ENCODE results near the gene ZNF438. TPM values are rescaled to one million over a fixed set of nuclear protein-coding genes. Genes with fewer than 3 reads are reported as not detected.
"Not testable (repeated sequence)": the region's sequence is repeated elsewhere in the genome, so short reads cannot be mapped to it uniquely, and the experiment has no call there.

The ZNF438 gene
- total RNA-seq, 2 experiments from 2014 or later, result 3.1 to 3.9 TPM

- Mint-ChIP-seq H3K9me3 (no peaks in the 10 kb centered on the region), H3K4me3 (no peak overlapping the region), H3K4me1 (peaks cover 2% of the 10 kb centered on the region), H3K36me3 (peaks cover 1% of the 10 kb centered on the region), H3K27ac (no peak overlapping the region), H3K27me3 (no peaks in the 10 kb centered on the region)
- DNase-seq (no peak), ATAC-seq (ENCODE audit: low read depth) (no peak)
- POLR2A ChIA-PET, result no interaction called here
Observed at GRCh38 chr10:30963992-30964930, 67.4 kb downstream of the ZNF438 start.

GRCh38 chr10:30962522-30962921 is 69.1 kb downstream of the ZNF438 start:
- peaks cover 2% of the 10 kb centered on the region for H3K4me1 Mint-ChIP-seq
- no peaks in the 10 kb centered on the region for H3K9me3 Mint-ChIP-seq
- H3K27me3 Mint-ChIP-seq, result no peaks in the 10 kb centered on the region
- no peak overlapping the region for H3K27ac Mint-ChIP-seq
- ATAC-seq (ENCODE audit: low read depth), result no peak
- no peak overlapping the region for H3K4me3 Mint-ChIP-seq
- DNase-seq, result no peak
- POLR2A ChIA-PET, result no interaction called here
- H3K36me3 Mint-ChIP-seq, result peaks cover 3% of the 10 kb centered on the region

GRCh38 chr10:30959836-30960210 is 71.8 kb downstream of the ZNF438 start:
- ATAC-seq (ENCODE audit: low read depth) (no peak), DNase-seq (no peak)
- POLR2A ChIA-PET, result no interaction called here
- Mint-ChIP-seq H3K4me1 (peaks cover 2% of the 10 kb centered on the region), H3K9me3 (peaks cover 1% of the 10 kb centered on the region), H3K4me3 (no peak overlapping the region), H3K27me3 (no peaks in the 10 kb centered on the region), H3K27ac (no peak overlapping the region), H3K36me3 (peaks cover 3% of the 10 kb centered on the region)

GRCh38 chr10:30949218-30949617 is 82.4 kb downstream of the ZNF438 start:
- not testable (repeated sequence) for H3K4me3 Mint-ChIP-seq

GRCh38 chr10:30944005-30944404 is 87.7 kb downstream of the ZNF438 start:
- peaks cover 2% of the 10 kb centered on the region for H3K36me3 Mint-ChIP-seq
- ATAC-seq (ENCODE audit: low read depth), result no peak

More at GRCh38 chr10:30949218-30949617, 82.4 kb downstream of the ZNF438 start:
- H3K27ac Mint-ChIP-seq; H3K4me1 Mint-ChIP-seq; H3K9me3 Mint-ChIP-seq; ATAC-seq (ENCODE audit: low read depth); H3K27me3 Mint-ChIP-seq; DNase-seq; H3K36me3 Mint-ChIP-seq; POLR2A ChIA-PET: not testable (repeated sequence)

GRCh38 chr10:30943451-30943850 is 88.2 kb downstream of the ZNF438 start:
- H3K9me3 Mint-ChIP-seq, result no peaks in the 10 kb centered on the region
- peaks cover 2% of the 10 kb centered on the region for H3K36me3 Mint-ChIP-seq
- DNase-seq, result no peak
- ATAC-seq (ENCODE audit: low read depth), result no peak
- no peak overlapping the region for H3K4me3 Mint-ChIP-seq
- no peak overlapping the region for H3K27ac Mint-ChIP-seq
- POLR2A ChIA-PET, result no interaction called here
- H3K27me3 Mint-ChIP-seq, result no peaks in the 10 kb centered on the region
- peaks cover 2% of the 10 kb centered on the region for H3K4me1 Mint-ChIP-seq

More at GRCh38 chr10:30944005-30944404, 87.7 kb downstream of the ZNF438 start:
- no peak overlapping the region for H3K4me3 Mint-ChIP-seq
- no peak for DNase-seq
- no peaks in the 10 kb centered on the region for H3K27me3 Mint-ChIP-seq
- H3K27ac Mint-ChIP-seq, result no peak overlapping the region
- peaks cover 2% of the 10 kb centered on the region for H3K4me1 Mint-ChIP-seq
- no peaks in the 10 kb centered on the region for H3K9me3 Mint-ChIP-seq
- POLR2A ChIA-PET, result no interaction called here

GRCh38 chr10:30940256-30940655 is 91.4 kb downstream of the ZNF438 start:
- Mint-ChIP-seq H3K27me3 (no peaks in the 10 kb centered on the region), H3K4me3 (no peak overlapping the region), H3K4me1 (peaks cover 2% of the 10 kb centered on the region), H3K36me3 (peaks cover 7% of the 10 kb centered on the region), H3K9me3 (peaks cover 8% of the 10 kb centered on the region), H3K27ac (no peak overlapping the region)
- no peak for DNase-seq
- POLR2A ChIA-PET, result no interaction called here
- no peak for ATAC-seq (ENCODE audit: low read depth)

- POLR2A ChIA-PET, result no interaction called here
- no peak for DNase-seq
- Mint-ChIP-seq H3K4me1 (peaks cover under 1% of the 10 kb centered on the region), H3K4me3 (no peak overlapping the region), H3K36me3 (peaks cover 9% of the 10 kb centered on the region), H3K9me3 (peaks cover 10% of the 10 kb centered on the region), H3K27ac (no peak overlapping the region), H3K27me3 (no peaks in the 10 kb centered on the region)
- no peak for ATAC-seq (ENCODE audit: low read depth)
Observed at GRCh38 chr10:30939643-30940251, 91.9 kb downstream of the ZNF438 start.

GRCh38 chr10:30935078-30935477 is 96.6 kb downstream of the ZNF438 start:
- H3K4me3 Mint-ChIP-seq, result no peak overlapping the region

GRCh38 chr10:30931094-30931493 is 100.6 kb downstream of the ZNF438 start:
- H3K36me3 Mint-ChIP-seq, result peaks cover 17% of the 10 kb centered on the region
- H3K4me3 Mint-ChIP-seq, result no peak overlapping the region
- H3K27ac Mint-ChIP-seq, result no peak overlapping the region
- H3K4me1 Mint-ChIP-seq, result peaks cover 16% of the 10 kb centered on the region
- ATAC-seq (ENCODE audit: low read depth) (no peak), DNase-seq (no peak)
- peaks cover 14% of the 10 kb centered on the region for H3K9me3 Mint-ChIP-seq
- POLR2A ChIA-PET, result no interaction called here
- no peaks in the 10 kb centered on the region for H3K27me3 Mint-ChIP-seq

More at GRCh38 chr10:30935078-30935477, 96.6 kb downstream of the ZNF438 start:
- peaks cover 13% of the 10 kb centered on the region for H3K9me3 Mint-ChIP-seq
- ATAC-seq (ENCODE audit: low read depth) (no peak), DNase-seq (no peak)
- peaks cover 14% of the 10 kb centered on the region for H3K36me3 Mint-ChIP-seq
- POLR2A ChIA-PET, result no interaction called here
- H3K27me3 Mint-ChIP-seq, result no peaks in the 10 kb centered on the region
- peaks cover 2% of the 10 kb centered on the region for H3K4me1 Mint-ChIP-seq
- no peak overlapping the region for H3K27ac Mint-ChIP-seq

- POLR2A ChIA-PET, result interaction anchor here (1.0 kb wide), 1 partner anchor 102 kb away, joined by 4 read pairs; the partner anchor contains the start of gene ZNF438
- Mint-ChIP-seq H3K27ac (peak overlapping the region; percentile 87), H3K27me3 (no peaks in the 10 kb centered on the region), H3K36me3 (peaks cover 11% of the 10 kb centered on the region), H3K9me3 (peaks cover 11% of the 10 kb centered on the region), H3K4me1 (peaks cover 16% of the 10 kb centered on the region), H3K4me3 (peak overlapping the region; percentile 76)
- DNase-seq, result no peak
- no peak for ATAC-seq (ENCODE audit: low read depth)
Observed at GRCh38 chr10:30929901-30930520, 101.7 kb downstream of the ZNF438 start.

GRCh38 chr10:30929311-30929729 is 102.3 kb downstream of the ZNF438 start:
- DNase-seq, result peak; percentile 34
- peaks cover 15% of the 10 kb centered on the region for H3K36me3 Mint-ChIP-seq
- H3K9me3 Mint-ChIP-seq, result peaks cover 15% of the 10 kb centered on the region
- H3K4me3 Mint-ChIP-seq, result peak overlapping the region; percentile 76
- H3K4me1 Mint-ChIP-seq, result peaks cover 16% of the 10 kb centered on the region
- H3K27ac Mint-ChIP-seq, result peak overlapping the region; percentile 87
- H3K27me3 Mint-ChIP-seq, result not testable (repeated sequence)
- peak; percentile 65 for ATAC-seq (ENCODE audit: low read depth)
- POLR2A ChIA-PET, result interaction anchor here (1.0 kb wide), 1 partner anchor 103 kb away, joined by 4 read pairs; the partner anchor contains the start of gene ZNF438

- peak overlapping the region; percentile 76 for H3K4me3 Mint-ChIP-seq
- ATAC-seq (ENCODE audit: low read depth), result peak; percentile 55
Observed at GRCh38 chr10:30928742-30929141, 102.9 kb downstream of the ZNF438 start.

More at GRCh38 chr10:30928742-30929141, 102.9 kb downstream of the ZNF438 start:
- DNase-seq, result no peak
- Mint-ChIP-seq H3K27ac (peak overlapping the region; percentile 87), H3K4me1 (peaks cover 16% of the 10 kb centered on the region), H3K36me3 (peaks cover 19% of the 10 kb centered on the region), H3K27me3 (no peaks in the 10 kb centered on the region), H3K9me3 (peaks cover 18% of the 10 kb centered on the region)
- POLR2A ChIA-PET, result no interaction called here

Data from activated naive CD8-positive, alpha-beta T cell treated with anti-CD3 and anti-CD28 coated beads, Interleukin-2, amount 10 ng/mL, durations not matched to agents 7 days and 5 days (primary cell).